GM19238 (cell line): Measurements from ENCODE around the gene GMPPB.

ENCODE experiments used
- DNase-seq: peaks from one replicate; pipeline ENCODE4 v3.0.0; 2011; ENCODE audit warnings: low spot score; ENCODE audit not compliant: insufficient read length

The GMPPB gene

GRCh38 chr3:49673121-49673714, 50.5 kb downstream of the GMPPB start:
- no peak for DNase-seq

GRCh38 chr3:49671291-49672288, 52.2 kb downstream of the GMPPB start:
- DNase-seq = peak; percentile 76

GRCh38 chr3:49670940-49671290, 52.8 kb downstream of the GMPPB start:
- DNase-seq = no peak
